ENCODE results near the gene ACSM2B.
"Not testable (repeated sequence)": the region's sequence is repeated elsewhere in the genome, so short reads cannot be mapped to it uniquely, and the experiment has no call there.

The ACSM2B gene

GRCh38 chr16:20538687-20539086 lies 37.5 kb downstream of the ACSM2B start:
- DNase-seq = no peak

- DNase-seq = no peak
Measured at GRCh38 chr16:20538181-20538580, 38.0 kb downstream of the ACSM2B start.

- not testable (repeated sequence) for DNase-seq
Measured at GRCh38 chr16:20536669-20537068, 39.5 kb downstream of the ACSM2B start.

GRCh38 chr16:20532284-20532792 lies 43.8 kb downstream of the ACSM2B start:
- DNase-seq = not testable (repeated sequence)

- DNase-seq = not testable (repeated sequence)
Measured at GRCh38 chr16:20531795-20532194, 44.4 kb downstream of the ACSM2B start.

GRCh38 chr16:20520103-20520502 lies 56.1 kb downstream of the ACSM2B start:
- DNase-seq = no peak

- no peak for DNase-seq
Measured at GRCh38 chr16:20519231-20519630, 56.9 kb downstream of the ACSM2B start.

GRCh38 chr16:20517149-20517548 lies 59.0 kb downstream of the ACSM2B start:
- no peak for DNase-seq

- no peak for DNase-seq
Measured at GRCh38 chr16:20515688-20516090, 60.5 kb downstream of the ACSM2B start.

GRCh38 chr16:20510323-20510722 lies 65.8 kb downstream of the ACSM2B start:
- DNase-seq = no peak

GRCh38 chr16:20507280-20507679 lies 68.9 kb downstream of the ACSM2B start:
- DNase-seq = no peak

GRCh38 chr16:20504418-20504817 lies 71.7 kb downstream of the ACSM2B start:
- DNase-seq = no peak

- DNase-seq = not testable (repeated sequence)
Measured at GRCh38 chr16:20491448-20491847, 84.7 kb downstream of the ACSM2B start.

GRCh38 chr16:20490994-20491393 lies 85.2 kb downstream of the ACSM2B start:
- DNase-seq = not testable (repeated sequence)

All from anterior cingulate cortex (tissue), 58 donors.